PFSK-1 (cell line): Measurements from ENCODE around the gene KITLG.

Source experiments
- FOXP2 ChIP-seq: optimal IDR thresholded peaks from 2 replicates; pipeline ENCODE3; 2011; ENCODE audit warnings: borderline replicate concordance, control low read depth, inconsistent platforms; ENCODE audit not compliant: insufficient read depth; ENCODE audit errors: extremely low read length, extremely low read depth
- POLR2AphosphoS5 ChIP-seq: IDR thresholded peaks from 2 replicates; pipeline ENCODE4 v1.6.1; 2012; ENCODE audit warnings: low read depth, mild to moderate bottlenecking, control low read depth, low read length, moderate library complexity
- REST ChIP-seq, 2 experiments: IDR thresholded peaks; 2 replicates each; pipeline versions ENCODE4 v1.6.1 to v1.8.0; 2011 to 2012; ENCODE audit warnings: low read depth in 2 of 2, low read length in 2 of 2, control low read depth in 1 of 2, inconsistent platforms in 1 of 2, mild to moderate bottlenecking in 1 of 2, moderate library complexity in 1 of 2; ENCODE audit not compliant: insufficient read depth in 1 of 2
- SIN3A ChIP-seq: IDR thresholded peaks from 2 replicates; pipeline ENCODE4 v1.6.1; 2012; ENCODE audit warnings: mild to moderate bottlenecking, low read length, moderate library complexity, borderline replicate concordance; ENCODE audit not compliant: insufficient read depth
- TAF1 ChIP-seq: IDR thresholded peaks from 2 replicates; pipeline ENCODE4 v1.6.1; 2012; ENCODE audit warnings: low read length, control low read depth, borderline replicate concordance; ENCODE audit not compliant: insufficient read depth

The KITLG gene

GRCh38 chr12:88597365-88597764 lies 17.1 kb upstream of the KITLG start:
- TF ChIP-seq FOXP2 (no peak), REST (IDR thresholded peaks at IDR 0.05; ENCODE audit: insufficient read depth in 1 of 2, low read depth in 2 of 2, low read length in 2 of 2) (no peak), TAF1 (no peak), SIN3A (no peak), POLR2AphosphoS5 (no peak)

GRCh38 chr12:88595697-88596096 lies 15.4 kb upstream of the KITLG start:
- TF ChIP-seq REST (IDR thresholded peaks at IDR 0.05; ENCODE audit: insufficient read depth in 1 of 2, low read depth in 2 of 2, low read length in 2 of 2) (no peak), TAF1 (no peak)

- TF ChIP-seq FOXP2 (no peak), SIN3A (no peak), REST (IDR thresholded peaks at IDR 0.05; ENCODE audit: insufficient read depth in 1 of 2, low read depth in 2 of 2, low read length in 2 of 2) (no peak), POLR2AphosphoS5 (no peak), TAF1 (no peak)
These were observed 14.5 kb upstream of the KITLG start for GRCh38 chr12:88594780-88595179.

- TF ChIP-seq TAF1, result no peak
- no peak for TF ChIP-seq FOXP2
- no peak for TF ChIP-seq REST (IDR thresholded peaks at IDR 0.05; ENCODE audit: insufficient read depth in 1 of 2, low read depth in 2 of 2, low read length in 2 of 2)
- TF ChIP-seq SIN3A, result no peak
- TF ChIP-seq POLR2AphosphoS5, result no peak
These were observed 11.1 kb upstream of the KITLG start for GRCh38 chr12:88591343-88591742.

GRCh38 chr12:88590851-88591250 lies 10.6 kb upstream of the KITLG start:
- TF ChIP-seq REST (IDR thresholded peaks at IDR 0.05; ENCODE audit: insufficient read depth in 1 of 2, low read depth in 2 of 2, low read length in 2 of 2) (no peak), FOXP2 (no peak), TAF1 (no peak), SIN3A (no peak), POLR2AphosphoS5 (no peak)
